HG03095 (cell line): ENCODE data around the gene PSORS1C2.

Source experiments
- ATAC-seq: cut with Tn5 transposase; IDR thresholded peaks from one replicate; pipeline ENCODE4 v1.9.1; 2021; ENCODE audit warnings: moderate library complexity; ENCODE audit not compliant: unreplicated experiment

PSORS1C2 gene

GRCh38 chr6:31142361-31142761 lies 3.5 kb upstream of the PSORS1C2 start:
- no peak for ATAC-seq

DNA sequence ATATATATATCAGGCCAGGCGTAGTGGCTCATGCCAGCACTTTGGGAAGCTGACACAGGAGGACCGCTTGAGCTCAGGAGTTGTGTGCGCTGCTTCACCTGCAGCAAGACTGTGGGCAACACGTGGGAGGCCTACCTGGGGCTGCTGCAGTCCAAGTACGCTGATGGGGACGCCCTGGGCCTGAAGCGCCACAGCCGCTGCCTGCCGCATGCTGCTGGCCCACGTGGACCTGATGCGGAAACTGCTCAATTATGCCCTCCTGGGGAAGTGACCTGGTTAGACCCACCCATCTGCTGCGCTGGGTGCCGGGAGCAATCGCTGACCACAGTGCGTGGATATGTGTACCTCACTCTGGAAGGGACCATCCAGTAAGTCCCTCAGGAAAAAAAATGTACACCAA lies 1.8 kb upstream of the PSORS1C2 start:
- ATAC-seq: no peak

DNA sequence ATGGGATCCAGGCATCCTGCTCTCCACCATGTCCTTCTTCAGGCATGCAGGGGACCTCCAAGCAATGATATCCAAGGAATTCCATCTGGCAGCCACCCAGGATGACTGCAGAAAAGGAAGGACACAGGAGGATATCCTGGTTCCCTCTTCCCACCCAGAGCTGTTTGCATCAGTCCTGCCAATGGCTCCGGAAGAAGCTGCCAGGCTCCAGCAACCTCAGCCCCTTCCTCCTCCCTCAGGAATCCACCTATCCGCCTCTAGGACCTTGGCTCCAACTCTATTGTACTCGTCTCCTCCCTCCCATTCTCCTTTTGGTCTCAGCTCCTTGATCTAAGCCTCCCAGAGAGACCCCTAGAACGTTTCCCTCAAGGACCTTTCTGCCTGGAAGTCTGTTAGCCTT lies 733 bp upstream of the PSORS1C2 start:
- no peak for ATAC-seq

DNA sequence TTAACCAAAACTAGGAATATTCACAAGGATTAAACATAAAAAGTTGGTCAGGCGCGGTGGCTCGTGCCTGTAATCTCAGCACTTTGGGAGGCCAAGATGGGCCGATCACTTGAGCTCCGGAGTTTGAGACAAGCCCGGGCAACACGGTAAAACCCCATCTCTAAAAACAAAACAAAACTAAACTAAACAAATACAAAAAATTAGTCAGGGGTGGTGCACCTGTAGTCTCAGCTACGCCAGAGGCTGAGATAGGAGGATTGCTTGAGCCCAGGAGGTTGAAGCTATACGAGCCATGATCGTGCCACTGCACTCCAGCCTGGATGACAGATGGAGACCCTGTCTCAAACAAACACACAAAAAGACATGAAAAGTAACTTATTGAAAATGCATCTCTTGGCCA lies 3.2 kb downstream of the PSORS1C2 start:
- ATAC-seq: no peak

GRCh38 chr6:31132806-31133205 lies 6.1 kb downstream of the PSORS1C2 start:
- ATAC-seq: no peak

DNA sequence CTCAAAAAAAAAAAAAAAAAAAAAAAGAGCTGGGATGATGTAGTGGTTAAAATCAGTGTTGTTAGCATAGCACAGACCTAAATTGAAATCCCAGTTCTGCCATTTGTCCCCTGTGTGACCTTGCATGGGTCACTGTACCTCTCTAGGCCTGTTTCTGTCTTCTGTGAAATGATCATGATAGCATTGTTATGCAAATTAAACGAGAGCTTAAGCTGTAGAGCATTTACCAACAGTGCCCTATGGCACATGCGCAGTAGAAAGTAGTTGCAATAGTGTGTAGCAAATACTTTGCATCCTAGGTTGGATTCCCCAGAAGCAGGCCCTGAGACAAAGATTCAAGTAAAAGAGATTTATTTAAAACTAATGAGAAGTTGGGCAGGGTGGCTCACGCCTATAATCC lies 7.3 kb downstream of the PSORS1C2 start:
- no peak for ATAC-seq

- no peak for ATAC-seq
Measured at GRCh38 chr6:31130751-31131150, 8.1 kb downstream of the PSORS1C2 start.

- no peak for ATAC-seq
Measured at GRCh38 chr6:31129130-31129529, 9.7 kb downstream of the PSORS1C2 start.

GRCh38 chr6:31128093-31128676 lies 10.7 kb downstream of the PSORS1C2 start:
- no peak for ATAC-seq

- no peak for ATAC-seq
Measured at GRCh38 chr6:31126396-31127175, 12.3 kb downstream of the PSORS1C2 start.

GRCh38 chr6:31125586-31126363 lies 13.1 kb downstream of the PSORS1C2 start:
- ATAC-seq: no peak

DNA sequence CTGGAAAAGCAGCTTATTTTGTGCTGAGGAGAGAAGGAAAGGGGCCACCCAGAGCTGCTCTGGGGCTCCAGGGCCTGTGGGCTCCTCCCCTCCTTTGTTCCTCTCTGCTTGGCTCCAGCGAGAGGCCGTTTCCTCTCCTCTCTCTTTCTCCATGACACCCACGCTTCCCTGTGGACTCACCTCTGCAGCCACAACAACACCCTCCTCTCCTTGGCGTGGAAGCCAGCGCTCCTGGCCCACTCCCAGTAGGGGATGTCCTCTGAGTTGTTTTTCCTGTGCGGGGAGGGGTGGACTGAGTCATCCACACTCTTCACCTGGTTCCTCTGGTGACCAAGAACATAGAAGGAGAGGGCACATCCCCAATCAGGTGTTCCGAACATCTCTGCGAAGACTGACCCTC lies 13.7 kb downstream of the PSORS1C2 start:
- ATAC-seq: no peak

DNA sequence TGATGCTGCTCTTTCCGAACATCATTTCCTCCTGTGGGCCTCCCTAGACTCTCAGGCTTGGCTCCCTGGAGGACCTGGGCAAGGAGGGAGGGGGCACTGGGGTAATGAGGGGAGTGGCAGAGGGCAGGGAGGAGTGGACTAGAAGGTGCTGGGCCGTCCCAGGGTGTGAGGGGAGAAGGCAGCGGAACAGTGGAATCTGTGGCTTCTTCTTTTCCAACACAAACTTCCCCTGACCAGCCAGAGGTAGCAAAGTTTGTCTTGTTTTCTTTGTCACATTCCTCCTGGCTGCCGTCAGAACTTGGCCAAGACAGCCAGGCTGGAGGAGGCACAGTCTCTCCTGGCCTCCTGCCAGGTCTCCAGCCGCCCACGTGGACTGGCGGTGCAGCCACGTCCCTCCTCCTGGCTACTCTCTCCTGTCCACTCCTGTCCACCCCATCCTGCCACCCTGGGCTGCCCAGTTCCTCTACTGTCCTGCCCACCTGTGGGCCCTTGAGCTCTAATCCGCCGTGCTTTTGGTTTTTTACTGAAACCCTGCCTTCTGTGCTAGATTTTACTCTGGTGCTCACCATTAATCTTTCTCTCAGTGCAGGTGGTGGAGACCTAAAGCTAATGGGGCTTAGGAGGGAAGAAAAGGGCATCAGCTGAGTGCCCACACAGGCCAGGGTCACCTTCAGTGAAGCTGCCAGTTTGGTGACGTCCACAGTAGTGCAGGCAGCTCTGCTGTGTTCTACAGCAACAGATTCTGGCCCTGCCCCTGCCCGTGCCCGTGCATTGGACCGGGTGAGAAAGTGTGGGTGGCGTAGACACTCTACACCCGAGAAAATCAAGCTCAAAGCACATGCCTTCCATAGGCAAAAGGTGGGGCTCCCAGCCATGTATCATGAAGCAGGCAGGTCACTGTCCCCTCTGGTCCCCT lies 15.8 kb downstream of the PSORS1C2 start:
- ATAC-seq: no peak

DNA sequence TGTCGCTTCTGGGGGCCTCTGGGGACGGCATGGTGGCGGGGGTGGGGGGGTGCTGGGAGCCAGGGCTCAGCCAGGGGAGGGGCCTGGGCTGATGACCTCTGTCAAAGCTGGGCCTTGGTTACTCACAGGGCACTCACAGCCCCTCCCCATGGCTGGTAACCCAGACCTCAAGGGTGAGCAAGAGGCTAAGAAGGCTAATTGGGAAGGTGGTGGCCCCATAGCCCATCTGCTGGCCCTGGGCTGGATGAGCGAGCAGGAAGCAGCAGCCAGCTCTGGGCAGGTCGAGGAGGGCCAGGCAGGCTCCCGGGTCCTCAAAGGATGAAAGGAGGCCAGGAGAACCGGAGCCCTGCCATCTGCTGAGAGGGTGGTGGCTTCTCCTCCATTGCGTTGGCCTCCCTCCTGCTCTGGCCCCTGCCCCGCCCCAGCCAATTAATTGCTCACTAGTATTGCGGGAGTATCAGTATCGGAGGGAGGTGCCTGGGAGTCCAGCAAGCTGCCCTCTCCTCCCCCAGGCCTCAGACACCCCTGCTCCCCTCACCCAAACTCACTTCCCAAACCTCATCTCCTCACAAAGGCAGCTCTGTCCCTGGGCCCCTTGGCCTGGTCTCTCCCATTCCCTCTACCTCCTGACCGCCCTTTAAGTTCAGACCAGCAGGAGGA lies 17.6 kb downstream of the PSORS1C2 start:
- no peak for ATAC-seq

DNA sequence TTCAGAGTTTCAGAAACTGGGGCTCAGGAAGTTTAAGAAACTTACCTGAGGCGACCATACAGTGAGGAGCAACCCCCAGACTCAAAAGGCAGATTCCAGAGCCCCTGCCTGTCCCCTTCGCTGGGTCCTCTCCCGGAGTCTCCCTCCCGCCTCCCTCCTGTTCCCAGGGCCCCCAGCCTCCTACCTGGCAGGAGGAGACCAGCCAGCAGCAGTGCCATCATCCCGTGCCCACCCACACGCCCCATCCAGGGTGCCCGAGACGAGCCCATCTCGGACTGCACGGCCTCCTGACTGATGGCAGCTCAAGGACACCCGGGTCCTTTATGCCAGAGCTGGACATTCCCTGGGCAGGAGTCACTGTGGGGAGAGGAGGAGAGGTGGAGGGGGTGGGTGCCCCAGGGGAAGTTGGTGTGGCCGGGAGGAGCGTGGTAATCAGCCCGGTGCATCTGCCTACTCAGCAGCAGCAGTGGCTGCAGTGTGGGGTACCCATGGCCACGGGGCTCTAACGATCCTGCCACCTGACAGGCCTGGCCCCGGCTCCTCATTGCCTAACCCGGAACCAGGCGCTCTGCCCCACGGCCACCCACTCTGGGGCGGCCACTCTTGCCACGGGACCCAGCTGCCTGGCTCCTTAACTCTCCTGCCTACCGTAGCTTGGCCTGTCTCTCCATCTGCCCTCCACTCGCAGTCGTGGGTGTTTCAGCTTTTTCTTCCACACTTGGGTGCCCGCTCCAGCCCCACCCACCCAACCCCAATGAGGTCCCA lies 18.5 kb downstream of the PSORS1C2 start, which contains the start of gene CDSN:
Gene CDSN, minus strand, starts transcription at position 296 of the 765 bp plus-strand sequence. Its CDS starts 27 bp downstream, at position 269.
- ATAC-seq: no peak

GRCh38 chr6:31118178-31118577 lies 20.7 kb downstream of the PSORS1C2 start:
- no peak for ATAC-seq

DNA sequence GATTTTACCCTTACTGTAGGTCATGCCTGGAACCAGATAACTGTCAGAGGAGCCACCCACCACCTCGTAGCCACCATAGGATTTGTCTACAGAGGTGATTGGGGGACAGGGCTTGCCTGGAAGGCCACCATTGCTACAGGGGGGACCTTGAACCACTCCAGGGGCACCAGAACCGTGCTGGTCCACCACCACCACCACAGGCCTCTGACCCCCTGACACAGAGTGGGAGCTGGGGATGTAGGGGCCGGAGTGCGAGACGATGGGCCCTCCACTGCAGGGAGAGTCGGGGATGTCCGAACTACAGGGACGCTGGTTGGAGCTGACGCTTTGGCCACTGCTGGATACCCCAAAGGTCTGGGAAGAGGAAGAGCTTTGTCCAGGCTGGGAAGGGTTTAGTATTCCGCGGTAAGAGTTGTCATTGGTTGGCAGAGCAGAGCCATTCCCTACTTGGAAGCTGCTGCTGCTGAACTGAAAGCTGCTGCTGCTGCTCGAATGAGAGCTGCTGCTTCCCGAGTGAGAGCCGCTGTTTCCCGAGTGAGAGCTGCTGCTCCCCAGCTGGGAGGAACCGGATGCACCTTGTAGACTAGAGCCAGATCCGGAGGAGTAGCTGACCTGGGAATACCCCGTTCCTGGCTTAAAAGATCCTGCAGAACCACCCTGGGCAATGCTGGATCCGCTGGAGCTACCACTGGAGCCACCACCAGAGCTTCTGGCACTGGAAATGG lies 22.0 kb downstream of the PSORS1C2 start:
- no peak for ATAC-seq

DNA sequence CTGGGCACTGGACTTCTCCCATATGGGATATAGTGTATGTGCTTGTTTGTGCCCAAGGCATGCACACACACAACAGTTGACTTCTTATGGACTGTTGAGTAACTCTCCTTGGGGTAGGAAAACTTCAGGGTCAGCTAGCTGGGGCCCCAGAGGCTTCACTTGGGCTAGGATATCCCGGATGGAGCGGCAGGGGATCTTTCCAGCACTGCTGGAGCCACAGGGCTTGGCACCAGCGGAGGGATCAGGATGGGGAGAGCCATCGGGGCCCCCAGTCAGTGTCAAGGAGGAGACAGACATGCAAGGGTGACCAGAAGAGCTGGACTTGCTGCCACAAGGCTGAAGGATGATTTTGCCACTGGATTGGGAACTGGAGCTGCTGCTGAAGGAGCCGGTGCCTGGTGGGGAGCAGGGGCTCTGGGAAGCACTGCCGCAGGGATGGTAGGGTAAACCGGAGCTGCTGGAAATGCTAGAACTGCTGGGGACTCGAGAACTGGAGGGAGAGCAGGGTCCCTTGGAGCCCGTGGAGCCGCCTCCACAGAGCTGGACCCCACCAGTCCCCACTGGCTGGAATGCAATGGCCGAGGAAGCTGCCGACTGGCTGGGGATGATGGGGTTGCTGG lies 22.8 kb downstream of the PSORS1C2 start:
- no peak for ATAC-seq
